Central memory CD4-positive, alpha-beta T cell (primary cell): Measurements from ENCODE around the gene REXO4.

ENCODE experiments used
- DNase-seq: peaks from one replicate; pipeline ENCODE4 v3.0.0; 2022

The REXO4 gene

GRCh38 chr9:133366435-133366834 lies 51.4 kb downstream of the REXO4 start:
- no peak for DNase-seq

DNA sequence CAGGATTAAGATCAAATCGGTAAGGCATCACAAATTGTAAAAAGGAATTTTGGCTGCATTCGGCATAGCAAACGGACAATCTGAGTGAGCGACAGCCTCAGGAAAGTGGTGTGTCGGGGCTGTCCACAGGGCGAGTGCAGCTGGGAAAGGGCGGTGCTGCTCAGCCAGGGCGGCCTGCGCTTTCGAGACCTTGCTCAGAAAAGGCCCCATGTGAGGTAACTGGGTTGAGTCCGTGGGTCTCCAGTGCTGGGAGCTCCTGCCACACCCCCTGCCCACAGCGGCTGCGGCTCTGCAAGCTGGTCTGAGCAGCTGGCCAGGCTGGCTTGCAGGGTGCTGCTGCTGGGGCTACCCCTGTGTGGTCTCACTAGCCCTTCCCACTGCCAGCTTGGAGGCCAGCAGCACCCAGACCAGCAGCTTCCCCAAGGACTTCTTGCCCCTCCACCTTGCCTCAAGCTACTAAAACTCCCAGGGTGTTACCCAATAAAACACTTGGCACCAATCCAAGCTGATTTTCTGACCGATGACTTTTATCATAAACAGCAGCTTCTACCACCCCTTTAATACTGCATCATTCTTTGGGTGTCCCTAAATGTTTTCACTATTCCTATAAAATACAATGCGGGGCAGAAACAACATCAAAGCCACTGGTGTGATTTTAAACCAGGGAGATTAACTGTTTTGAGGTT lies 55.3 kb downstream of the REXO4 start:
- no peak for DNase-seq

DNA sequence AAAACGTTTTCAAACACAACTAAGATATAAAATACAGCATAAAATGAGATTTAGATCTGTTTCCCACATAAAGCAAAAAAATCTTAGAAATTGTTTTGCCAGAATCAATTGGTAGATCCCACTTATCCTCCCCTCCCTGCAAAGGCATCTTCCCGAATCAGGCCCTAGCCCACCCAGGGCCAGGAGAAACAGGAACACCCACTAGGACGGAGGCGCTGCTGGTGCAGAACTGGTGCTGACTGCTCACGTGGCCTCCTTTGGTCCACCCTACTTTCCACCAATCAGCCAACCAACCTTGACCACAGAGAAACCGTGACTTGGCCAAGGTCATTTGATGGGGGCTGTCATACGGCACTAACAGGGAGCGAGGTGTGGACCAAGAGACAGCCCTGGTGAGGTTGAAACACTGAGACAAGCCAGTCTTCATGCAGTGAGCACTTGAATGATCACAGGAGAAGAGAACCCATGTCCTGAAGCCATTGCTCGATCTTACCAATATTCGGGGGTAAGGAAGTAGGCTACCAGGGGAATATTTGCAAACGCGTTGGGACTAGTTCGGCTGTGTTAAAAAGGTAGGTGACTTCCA lies 56.2 kb downstream of the REXO4 start:
- no peak for DNase-seq

GRCh38 chr9:133360400-133361393 lies 57.1 kb downstream of the REXO4 start:
- no peak for DNase-seq

DNA sequence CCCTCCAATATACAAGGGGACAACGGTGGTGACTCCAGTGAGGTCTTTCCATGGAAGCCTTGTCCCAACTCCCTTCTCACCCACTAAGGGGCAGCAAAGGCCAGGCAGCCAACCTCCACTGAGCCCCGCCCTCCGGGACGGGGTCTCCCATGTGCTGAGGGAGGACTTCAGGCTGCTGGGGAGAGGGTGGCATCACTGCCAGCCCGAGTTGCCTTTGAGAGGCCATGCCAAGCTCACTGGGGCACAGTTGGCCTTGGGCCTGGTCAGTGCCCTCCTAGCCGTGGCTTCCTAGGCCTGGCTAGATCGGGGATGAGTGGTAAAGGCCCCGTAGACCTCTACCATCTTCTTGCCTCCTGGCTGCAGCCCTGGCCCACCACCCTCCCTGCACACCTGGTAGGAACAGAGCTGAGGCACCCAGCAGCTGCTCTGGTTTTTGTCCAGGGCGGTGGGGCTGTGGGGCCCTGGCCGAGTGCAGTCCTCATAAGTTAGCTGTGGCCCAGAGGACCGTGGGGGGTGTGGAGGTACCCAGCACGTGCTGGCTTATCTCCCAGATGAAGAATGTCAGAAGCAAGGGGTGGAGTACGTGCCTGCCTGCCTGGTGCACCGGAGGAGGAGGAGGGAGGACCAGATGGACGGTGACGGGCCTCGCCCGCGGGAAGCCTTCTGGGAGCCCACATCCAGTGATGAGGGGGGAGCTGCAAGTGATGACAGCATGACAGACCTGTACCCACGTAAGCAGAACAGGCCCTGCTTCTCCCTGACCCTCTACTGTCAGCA lies 58.2 kb downstream of the REXO4 start:
- no peak for DNase-seq

DNA sequence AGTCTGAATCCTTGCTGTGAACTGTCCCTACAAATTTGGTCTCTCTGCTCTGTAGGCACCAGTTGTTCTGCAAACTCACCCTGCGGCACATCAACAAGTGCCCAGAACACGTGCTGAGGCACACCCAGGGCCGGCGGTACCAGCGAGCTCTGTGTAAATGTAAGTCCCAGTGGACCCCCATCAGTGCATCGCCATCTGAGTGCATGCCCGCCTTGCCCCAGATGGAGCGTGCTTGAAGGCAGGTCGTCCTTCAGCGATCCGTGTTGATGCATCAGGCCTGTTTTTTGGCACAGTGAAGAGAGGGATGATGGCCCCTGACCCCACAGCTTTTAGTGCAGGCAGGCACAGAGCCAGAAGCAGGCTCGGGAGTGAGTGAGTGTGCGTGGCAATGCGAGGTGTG lies 60.2 kb downstream of the REXO4 start:
- no peak for DNase-seq

- peak; percentile 84 for DNase-seq
Measured at GRCh38 chr9:133356391-133357091, 61.3 kb downstream of the REXO4 start, which contains the start of the genes SURF1 and SURF2. Gene SURF1 (minus strand): TSS chr9:133356487. CDS start chr9:133356453, 34 bp downstream. Gene SURF2 (plus strand): TSS chr9:133356550. CDS start chr9:133356593, 43 bp downstream.
